ENCODE results near the gene CORIN.

The CORIN gene

DNA sequence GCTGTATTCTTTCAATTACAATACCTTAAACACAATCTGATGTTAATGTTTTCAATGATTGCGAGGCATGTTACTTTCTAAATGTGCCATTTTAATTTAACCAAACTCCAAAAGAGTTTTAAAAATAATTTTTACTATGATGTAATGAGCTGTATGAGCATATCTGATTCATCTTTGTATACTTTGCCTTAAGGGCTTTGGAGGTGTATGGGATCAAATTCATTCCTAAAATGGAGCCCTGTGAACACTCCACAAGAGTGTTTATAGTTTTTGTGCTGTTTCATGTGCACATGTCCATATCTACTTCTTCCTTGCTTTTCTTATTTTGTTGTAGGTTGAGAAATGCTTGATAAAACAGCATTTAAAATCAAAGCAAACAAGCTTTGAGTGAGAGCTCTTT, 270.4 kb downstream of the CORIN start:
- Histone ChIP-seq H3K27ac (no peak overlapping the region), H3K4me3 (ENCODE audit: low read depth in 1 of 2, low read length in 1 of 2) (no peak overlapping the region), H3K36me3 (peaks cover 8% of the 10 kb centered on the region), H3K4me1 (ENCODE audit: control insufficient read depth in 1 of 2, insufficient read depth in 1 of 2, low read depth in 1 of 2, low read length in 1 of 2) (no peaks in the 10 kb centered on the region), H3K27me3 (no peaks in the 10 kb centered on the region), H3K9me3 (no peaks in the 10 kb centered on the region)
- TF ChIP-seq, protein P1, sequence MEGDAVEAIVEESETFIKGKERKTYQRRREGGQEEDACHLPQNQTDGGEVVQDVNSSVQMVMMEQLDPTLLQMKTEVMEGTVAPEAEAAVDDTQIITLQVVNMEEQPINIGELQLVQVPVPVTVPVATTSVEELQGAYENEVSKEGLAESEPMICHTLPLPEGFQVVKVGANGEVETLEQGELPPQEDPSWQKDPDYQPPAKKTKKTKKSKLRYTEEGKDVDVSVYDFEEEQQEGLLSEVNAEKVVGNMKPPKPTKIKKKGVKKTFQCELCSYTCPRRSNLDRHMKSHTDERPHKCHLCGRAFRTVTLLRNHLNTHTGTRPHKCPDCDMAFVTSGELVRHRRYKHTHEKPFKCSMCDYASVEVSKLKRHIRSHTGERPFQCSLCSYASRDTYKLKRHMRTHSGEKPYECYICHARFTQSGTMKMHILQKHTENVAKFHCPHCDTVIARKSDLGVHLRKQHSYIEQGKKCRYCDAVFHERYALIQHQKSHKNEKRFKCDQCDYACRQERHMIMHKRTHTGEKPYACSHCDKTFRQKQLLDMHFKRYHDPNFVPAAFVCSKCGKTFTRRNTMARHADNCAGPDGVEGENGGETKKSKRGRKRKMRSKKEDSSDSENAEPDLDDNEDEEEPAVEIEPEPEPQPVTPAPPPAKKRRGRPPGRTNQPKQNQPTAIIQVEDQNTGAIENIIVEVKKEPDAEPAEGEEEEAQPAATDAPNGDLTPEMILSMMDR (IDR thresholded peaks at IDR 0.05): no peak

DNA sequence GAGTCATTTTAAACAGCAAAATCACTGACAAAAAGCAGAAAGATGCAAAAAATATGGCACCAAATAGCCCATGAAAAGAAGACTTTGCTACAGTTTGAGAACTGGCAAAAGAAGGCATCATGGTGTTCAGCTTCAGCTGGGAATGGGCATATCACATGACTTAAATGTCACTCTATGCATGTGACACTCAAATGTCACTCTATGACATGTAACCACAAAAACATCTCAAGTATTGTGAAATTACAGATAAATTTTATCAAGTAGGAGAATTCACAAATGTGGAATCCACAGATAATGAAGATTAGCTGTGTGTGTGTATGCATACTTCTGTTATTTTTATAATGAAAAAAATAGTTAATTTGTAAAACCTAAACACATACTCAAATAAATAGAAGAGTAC, 270.9 kb downstream of the CORIN start:
- no peaks in the 10 kb centered on the region for H3K27me3 ChIP-seq
- no peak overlapping the region for H3K27ac ChIP-seq
- TF ChIP-seq, protein P1 (IDR thresholded peaks at IDR 0.05): no peak
- no peaks in the 10 kb centered on the region for H3K4me1 ChIP-seq (ENCODE audit: control insufficient read depth in 1 of 2, insufficient read depth in 1 of 2, low read depth in 1 of 2, low read length in 1 of 2)
- no peak overlapping the region for H3K4me3 ChIP-seq (ENCODE audit: low read depth in 1 of 2, low read length in 1 of 2)
- H3K36me3 ChIP-seq: peaks cover 8% of the 10 kb centered on the region
- H3K9me3 ChIP-seq: no peaks in the 10 kb centered on the region

DNA sequence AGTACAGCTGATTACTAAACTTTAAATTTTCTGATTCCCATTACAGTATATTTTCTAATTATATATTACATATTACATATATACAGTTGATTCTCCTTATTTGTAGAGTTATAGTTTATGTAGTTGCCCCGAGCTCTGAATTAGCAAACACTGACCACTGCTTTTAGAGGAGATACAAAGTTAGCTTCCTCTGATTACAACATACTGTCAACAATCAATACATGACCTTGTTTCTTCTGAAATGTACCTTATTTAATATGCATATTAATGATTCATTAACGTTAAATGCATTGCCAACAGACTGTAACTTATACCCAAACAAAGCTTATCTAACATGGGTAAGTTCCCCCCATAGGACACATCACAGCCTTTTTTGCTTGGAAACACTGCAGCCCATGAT, 271.3 kb downstream of the CORIN start:
- peaks cover 8% of the 10 kb centered on the region for H3K36me3 ChIP-seq
- H3K27ac ChIP-seq: no peak overlapping the region
- TF ChIP-seq, protein P1 (IDR thresholded peaks at IDR 0.05): no peak
- no peaks in the 10 kb centered on the region for H3K9me3 ChIP-seq
- no peak overlapping the region for H3K4me3 ChIP-seq (ENCODE audit: low read depth in 1 of 2, low read length in 1 of 2)
- no peaks in the 10 kb centered on the region for H3K27me3 ChIP-seq
- no peaks in the 10 kb centered on the region for H3K4me1 ChIP-seq (ENCODE audit: control insufficient read depth in 1 of 2, insufficient read depth in 1 of 2, low read depth in 1 of 2, low read length in 1 of 2)

DNA sequence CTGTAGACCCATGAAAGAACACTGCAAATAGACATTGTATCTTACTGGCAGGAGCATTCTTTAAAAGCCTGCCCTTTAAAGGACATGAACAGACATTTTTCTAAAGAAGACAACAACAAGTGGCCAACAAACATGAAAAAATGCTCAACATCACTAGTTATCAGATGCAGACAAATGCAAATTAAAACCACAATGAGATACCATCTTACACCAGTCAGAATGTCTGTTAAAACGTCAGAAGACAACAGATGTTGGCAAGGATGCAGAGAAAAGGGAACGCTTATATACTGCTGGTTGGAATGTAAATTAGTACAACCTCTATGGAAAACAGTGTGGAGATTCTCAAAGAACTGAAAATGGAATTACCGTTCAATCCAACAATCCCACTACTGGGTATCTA, 275.6 kb downstream of the CORIN start:
- Histone ChIP-seq H3K27ac (no peak overlapping the region), H3K36me3 (peaks cover 9% of the 10 kb centered on the region), H3K27me3 (no peaks in the 10 kb centered on the region), H3K4me1 (ENCODE audit: control insufficient read depth in 1 of 2, insufficient read depth in 1 of 2, low read depth in 1 of 2, low read length in 1 of 2) (no peaks in the 10 kb centered on the region), H3K4me3 (ENCODE audit: low read depth in 1 of 2, low read length in 1 of 2) (no peak overlapping the region), H3K9me3 (no peaks in the 10 kb centered on the region)
- TF ChIP-seq, protein P1 (IDR thresholded peaks at IDR 0.05): no peak

DNA sequence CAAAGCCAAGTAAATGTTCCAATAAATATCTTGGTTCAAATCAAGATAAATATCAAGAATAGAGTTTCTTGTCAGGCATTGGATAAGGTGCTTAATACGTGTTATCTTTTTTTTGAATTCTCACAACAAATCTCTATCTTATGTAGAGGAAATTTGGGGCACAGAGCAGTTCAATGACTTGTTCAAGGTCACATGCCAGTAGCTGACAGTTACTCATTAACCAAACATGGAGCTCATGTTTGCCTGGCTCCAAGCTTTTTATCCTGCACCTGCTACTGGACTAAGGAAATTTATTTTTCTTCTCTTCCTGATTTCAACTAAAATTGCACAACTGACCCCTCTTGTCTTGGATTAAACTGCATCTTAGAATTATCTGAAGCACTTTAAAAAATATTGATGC, 276.5 kb downstream of the CORIN start:
- TF ChIP-seq, protein P1 (IDR thresholded peaks at IDR 0.05): no peak
- Histone ChIP-seq H3K9me3 (no peaks in the 10 kb centered on the region), H3K27me3 (no peaks in the 10 kb centered on the region), H3K4me3 (ENCODE audit: low read depth in 1 of 2, low read length in 1 of 2) (no peak overlapping the region), H3K4me1 (ENCODE audit: control insufficient read depth in 1 of 2, insufficient read depth in 1 of 2, low read depth in 1 of 2, low read length in 1 of 2) (no peaks in the 10 kb centered on the region), H3K27ac (no peak overlapping the region), H3K36me3 (peaks cover 9% of the 10 kb centered on the region)

DNA sequence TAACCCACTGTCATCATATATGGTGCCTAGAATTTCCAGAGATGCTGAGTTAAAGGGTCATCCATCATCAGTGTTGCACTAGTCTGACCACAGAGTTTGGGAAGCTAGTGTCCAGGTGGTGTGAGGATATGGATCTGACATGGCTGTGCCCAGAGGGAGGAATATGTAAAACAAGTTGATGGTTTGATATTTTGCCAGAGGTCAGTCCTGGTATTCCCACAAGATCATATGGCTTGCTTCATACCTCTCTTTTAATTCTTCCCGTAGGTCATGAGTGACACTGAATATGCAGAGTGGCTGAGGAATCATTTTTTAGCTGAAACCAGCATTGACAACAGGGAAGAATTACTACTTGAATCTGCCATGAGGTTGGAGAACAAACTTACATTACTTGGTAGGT, 277.2 kb downstream of the CORIN start:
- Histone ChIP-seq H3K9me3 (no peaks in the 10 kb centered on the region), H3K4me1 (ENCODE audit: control insufficient read depth in 1 of 2, insufficient read depth in 1 of 2, low read depth in 1 of 2, low read length in 1 of 2) (no peaks in the 10 kb centered on the region), H3K27me3 (no peaks in the 10 kb centered on the region), H3K36me3 (peaks cover 9% of the 10 kb centered on the region), H3K4me3 (ENCODE audit: low read depth in 1 of 2, low read length in 1 of 2) (no peak overlapping the region), H3K27ac (no peak overlapping the region)
- TF ChIP-seq, protein P1 (IDR thresholded peaks at IDR 0.05): no peak
